ENCODE results near the gene NOX3. TPM values are rescaled to one million over a fixed set of nuclear protein-coding genes. Genes with fewer than 3 reads are reported as not detected.

The NOX3 gene
- total RNA-seq, 4 donors from 2014 or later, result not detected

- no peaks in the 10 kb centered on the region for H3K4me1 ChIP-seq
- no peak for TF ChIP-seq POLR2A (IDR thresholded peaks at IDR 0.05)
- no peak for TF ChIP-seq CTCF (IDR thresholded peaks at IDR 0.05)
- no peak for DNase-seq
- H3K36me3 ChIP-seq, result no peaks in the 10 kb centered on the region
- H3K27me3 ChIP-seq, result no peaks in the 10 kb centered on the region
- no peak overlapping the region for H3K4me3 ChIP-seq
- H3K27ac ChIP-seq, result no peak overlapping the region
- H3K9me3 ChIP-seq, result no peaks in the 10 kb centered on the region
Observed at GRCh38 chr6:155397172-155397705, 58.4 kb downstream of the NOX3 start.

GRCh38 chr6:155396605-155397004 lies 59.0 kb downstream of the NOX3 start:
- no peak for DNase-seq
- H3K36me3 ChIP-seq, result no peaks in the 10 kb centered on the region
- H3K4me3 ChIP-seq, result no peak overlapping the region
- no peaks in the 10 kb centered on the region for H3K9me3 ChIP-seq
- no peaks in the 10 kb centered on the region for H3K27me3 ChIP-seq
- no peak for TF ChIP-seq POLR2A (IDR thresholded peaks at IDR 0.05)
- no peak for TF ChIP-seq CTCF (IDR thresholded peaks at IDR 0.05)
- H3K4me1 ChIP-seq, result no peaks in the 10 kb centered on the region
- H3K27ac ChIP-seq, result no peak overlapping the region

- no peaks in the 10 kb centered on the region for H3K4me1 ChIP-seq
- H3K27me3 ChIP-seq, result no peaks in the 10 kb centered on the region
- DNase-seq, result no peak
- no peaks in the 10 kb centered on the region for H3K36me3 ChIP-seq
- no peak overlapping the region for H3K4me3 ChIP-seq
- TF ChIP-seq CTCF (IDR thresholded peaks at IDR 0.05) (no peak), POLR2A (IDR thresholded peaks at IDR 0.05) (no peak)
- H3K9me3 ChIP-seq, result no peaks in the 10 kb centered on the region
- H3K27ac ChIP-seq, result no peak overlapping the region
Observed at GRCh38 chr6:155395339-155395738, 60.3 kb downstream of the NOX3 start.

- Histone ChIP-seq H3K4me3 (no peak overlapping the region), H3K36me3 (no peaks in the 10 kb centered on the region), H3K27me3 (no peaks in the 10 kb centered on the region), H3K27ac (no peak overlapping the region), H3K9me3 (no peaks in the 10 kb centered on the region), H3K4me1 (no peaks in the 10 kb centered on the region)
- no peak for TF ChIP-seq CTCF (IDR thresholded peaks at IDR 0.05)
- TF ChIP-seq POLR2A (IDR thresholded peaks at IDR 0.05), result no peak
- DNase-seq, result no peak
Observed at GRCh38 chr6:155389130-155389529, 66.5 kb downstream of the NOX3 start.

- Histone ChIP-seq H3K4me1 (no peaks in the 10 kb centered on the region), H3K27ac (no peak overlapping the region), H3K9me3 (no peaks in the 10 kb centered on the region), H3K4me3 (no peak overlapping the region), H3K36me3 (no peaks in the 10 kb centered on the region), H3K27me3 (no peaks in the 10 kb centered on the region)
- DNase-seq, result no peak
- TF ChIP-seq POLR2A (IDR thresholded peaks at IDR 0.05) (no peak), CTCF (IDR thresholded peaks at IDR 0.05) (no peak)
Observed at GRCh38 chr6:155388591-155388990, 67.0 kb downstream of the NOX3 start.

- Histone ChIP-seq H3K4me1 (no peaks in the 10 kb centered on the region), H3K27ac (no peak overlapping the region), H3K36me3 (no peaks in the 10 kb centered on the region), H3K4me3 (no peak overlapping the region), H3K27me3 (no peaks in the 10 kb centered on the region), H3K9me3 (no peaks in the 10 kb centered on the region)
- no peak for DNase-seq
- TF ChIP-seq POLR2A (IDR thresholded peaks at IDR 0.05), result no peak
- no peak for TF ChIP-seq CTCF (IDR thresholded peaks at IDR 0.05)
Observed at GRCh38 chr6:155387481-155387880, 68.2 kb downstream of the NOX3 start.

All from Peyer's patch (tissue), 4 donors.